Cardiac septum (tissue), 1 donor: ENCODE data around the gene CSH2. TPM values are rescaled to one million over a fixed set of nuclear protein-coding genes. Genes with fewer than 3 reads are reported as not detected.

Experiments
- DNase-seq: peaks from one replicate; pipeline ENCODE4 v3.0.0-alpha.2; 2020; ENCODE audit warnings: low spot score
- intact Hi-C: fragments of 100-400 bp; cut with DNase I; formaldehyde crosslinking; loops from one replicate; pipeline ENCODE4 v1.14.0; 2022
- total RNA-seq: library from RNA; stranded (reverse); fragmentation: NEBNext Ultra II Directional; extraction: Animal tissue kit (Norgen Biotek cat#: 25700); gene quantifications from one replicate; pipeline ENCODE4 v1.2.1, GENCODE V29; 2021
- donor health status: DM: no; HTN: no; CAD: no.

The CSH2 gene
- total RNA-seq, 1 donor from 2014 or later: not detected

- no peak for DNase-seq
- intact Hi-C loops: loop anchor here (10.0 kb wide), 1 partner anchor 664 kb away; the partner anchor contains the start of genes CEP95 and DDX5
Observed at GRCh38 chr17:63840591-63841349, 32.7 kb downstream of the CSH2 start.

- intact Hi-C loops: no loop called here
- peak; percentile 91 for DNase-seq
Observed at GRCh38 chr17:63838631-63839171, 34.8 kb downstream of the CSH2 start.

- intact Hi-C loops: no loop called here
- DNase-seq: no peak
Observed at GRCh38 chr17:63837962-63838600, 35.4 kb downstream of the CSH2 start.

GRCh38 chr17:63837480-63837879 is 36.0 kb downstream of the CSH2 start:
- no peak for DNase-seq
- intact Hi-C loops: no loop called here

- DNase-seq: no peak
Observed at GRCh38 chr17:63836811-63837210, 36.7 kb downstream of the CSH2 start.

GRCh38 chr17:63835167-63835720 is 38.2 kb downstream of the CSH2 start:
- intact Hi-C loops: no loop called here
- DNase-seq: no peak

More at GRCh38 chr17:63836811-63837210, 36.7 kb downstream of the CSH2 start:
- intact Hi-C loops: no loop called here

GRCh38 chr17:63834431-63835166 is 38.9 kb downstream of the CSH2 start:
- no peak for DNase-seq

GRCh38 chr17:63833741-63834373 is 39.6 kb downstream of the CSH2 start:
- intact Hi-C loops: no loop called here
- DNase-seq: no peak

More at GRCh38 chr17:63834431-63835166, 38.9 kb downstream of the CSH2 start:
- intact Hi-C loops: no loop called here

GRCh38 chr17:63833026-63833740 is 40.3 kb downstream of the CSH2 start:
- intact Hi-C loops: no loop called here
- DNase-seq: no peak

- intact Hi-C loops: no loop called here
- no peak for DNase-seq
Observed at GRCh38 chr17:63832455-63832854, 41.0 kb downstream of the CSH2 start.

- intact Hi-C loops: no loop called here
- DNase-seq: no peak
Observed at GRCh38 chr17:63832014-63832413, 41.5 kb downstream of the CSH2 start.

- DNase-seq: no peak
- intact Hi-C loops: no loop called here
Observed at GRCh38 chr17:63831505-63831904, 42.0 kb downstream of the CSH2 start.

- DNase-seq: no peak
- intact Hi-C loops: no loop called here
Observed at GRCh38 chr17:63830904-63831491, 42.5 kb downstream of the CSH2 start.

GRCh38 chr17:63830278-63830677 is 43.2 kb downstream of the CSH2 start:
- intact Hi-C loops: no loop called here
- no peak for DNase-seq

- DNase-seq: no peak
- intact Hi-C loops: no loop called here
Observed at GRCh38 chr17:63828936-63829335, 44.5 kb downstream of the CSH2 start.

GRCh38 chr17:63827801-63828221 is 45.7 kb downstream of the CSH2 start:
- intact Hi-C loops: loop anchor here (2.0 kb wide), 1 partner anchor 53 kb away; the partner anchor contains the start of gene DDX42
- DNase-seq: no peak

- intact Hi-C loops: loop anchor here (2.0 kb wide), 1 partner anchor 52 kb away; the partner anchor contains the start of gene DDX42
Observed at GRCh38 chr17:63827002-63827800, 46.3 kb downstream of the CSH2 start, which contains the start of the genes FTSJ3 and PSMC5. Gene FTSJ3, minus strand, starts transcription at chr17:63827663. Its CDS starts 761 bp downstream, at chr17:63826902. Gene PSMC5, plus strand, starts transcription at chr17:63827431. Its CDS starts 60 bp downstream, at chr17:63827491.

More at GRCh38 chr17:63827002-63827800, 46.3 kb downstream of the CSH2 start, which contains the start of the genes FTSJ3 and PSMC5:
- peak; percentile 98 for DNase-seq
